Muscle of arm (tissue), 12 donors: ENCODE data around the gene CCSER2. TPM values are rescaled to one million over a fixed set of nuclear protein-coding genes. Genes with fewer than 3 reads are reported as not detected.
"Not testable (repeated sequence)": the region's sequence is repeated elsewhere in the genome, so short reads cannot be mapped to it uniquely, and the experiment has no call there.

Experiments used
- DNase-seq: peaks from one replicate; pipeline ENCODE4 v3.0.0-alpha.2; 2013
- polyA plus RNA-seq, 12 donors: library from polyadenylated mRNA; unstranded; fragments of 120-200 nt; gene quantifications; one replicate each; pipeline ENCODE4 v1.2.1, GENCODE V29; 2013; ENCODE audit not compliant: insufficient read length in 12 of 12

The CCSER2 gene
- polyA plus RNA-seq, 12 donors: 44.1 to 71.6 (median 52.6) TPM; not detected in 1

GRCh38 chr10:84341538-84341856, 13.1 kb downstream of the CCSER2 start:
- no peak for DNase-seq

- DNase-seq: no peak
These were observed 13.6 kb downstream of the CCSER2 start for GRCh38 chr10:84341983-84342382.

- no peak for DNase-seq
These were observed 14.2 kb downstream of the CCSER2 start for GRCh38 chr10:84342584-84342983.

GRCh38 chr10:84343831-84344230, 15.4 kb downstream of the CCSER2 start:
- DNase-seq: no peak

GRCh38 chr10:84344526-84344925, 16.1 kb downstream of the CCSER2 start:
- no peak for DNase-seq

DNA sequence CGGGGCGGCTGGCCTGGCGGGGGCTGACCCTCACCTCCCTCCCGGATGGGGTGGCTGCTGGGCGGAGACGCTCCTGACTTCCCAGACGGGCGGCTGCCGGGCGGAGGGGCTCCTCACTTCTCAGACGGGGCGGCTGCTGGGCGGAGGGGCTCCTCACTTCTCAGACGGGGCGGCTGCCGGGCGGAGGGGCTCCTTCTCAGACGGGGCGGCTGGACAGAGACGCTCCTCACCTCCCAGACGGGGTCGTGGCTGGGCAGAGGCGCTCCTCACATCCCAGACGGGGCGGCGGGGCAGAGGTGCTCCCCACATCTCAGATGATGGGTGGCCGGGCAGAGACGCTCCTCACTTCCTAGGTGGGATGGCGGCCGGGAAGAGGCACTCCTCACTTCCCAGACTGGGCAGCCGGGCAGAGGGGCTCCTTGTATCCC, 19.2 kb downstream of the CCSER2 start:
- not testable (repeated sequence) for DNase-seq

DNA sequence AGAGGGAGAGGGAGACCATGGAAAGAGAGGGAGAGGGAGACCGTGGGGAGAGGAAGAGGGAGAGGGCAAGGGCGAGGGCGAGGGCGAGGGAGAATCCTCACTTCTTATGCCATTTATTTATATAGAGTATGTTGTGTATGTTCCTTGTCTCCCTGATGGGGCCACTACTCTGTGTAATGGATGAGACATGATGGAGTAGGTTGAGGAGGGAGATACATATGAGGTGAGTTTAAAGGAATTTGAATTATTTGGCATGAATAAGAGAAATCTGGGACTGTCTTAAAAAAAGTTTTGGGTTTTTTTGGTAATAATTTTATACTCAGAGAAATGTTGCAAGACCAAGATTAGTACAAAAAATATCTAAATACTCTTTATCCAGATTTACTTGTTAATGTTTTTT, 20.1 kb downstream of the CCSER2 start:
- DNase-seq: no peak

DNA sequence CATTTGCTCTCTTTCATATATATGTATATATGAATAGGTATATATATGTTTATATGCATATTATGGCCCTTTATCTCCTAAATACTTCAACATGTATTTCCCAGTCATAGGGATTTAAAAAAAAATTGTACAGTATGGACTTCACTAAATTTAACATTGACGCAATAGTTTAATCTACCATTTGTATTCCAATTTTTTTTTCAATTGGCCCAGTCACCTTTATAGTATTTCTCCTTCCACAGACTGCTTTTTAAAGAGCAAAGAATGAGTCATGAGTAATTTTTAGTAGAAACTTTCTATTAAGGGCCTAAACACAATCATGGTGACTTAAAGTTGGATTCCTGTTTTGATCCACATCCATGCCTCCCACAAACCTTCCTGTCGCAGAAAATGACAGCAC, 20.5 kb downstream of the CCSER2 start:
- no peak for DNase-seq

DNA sequence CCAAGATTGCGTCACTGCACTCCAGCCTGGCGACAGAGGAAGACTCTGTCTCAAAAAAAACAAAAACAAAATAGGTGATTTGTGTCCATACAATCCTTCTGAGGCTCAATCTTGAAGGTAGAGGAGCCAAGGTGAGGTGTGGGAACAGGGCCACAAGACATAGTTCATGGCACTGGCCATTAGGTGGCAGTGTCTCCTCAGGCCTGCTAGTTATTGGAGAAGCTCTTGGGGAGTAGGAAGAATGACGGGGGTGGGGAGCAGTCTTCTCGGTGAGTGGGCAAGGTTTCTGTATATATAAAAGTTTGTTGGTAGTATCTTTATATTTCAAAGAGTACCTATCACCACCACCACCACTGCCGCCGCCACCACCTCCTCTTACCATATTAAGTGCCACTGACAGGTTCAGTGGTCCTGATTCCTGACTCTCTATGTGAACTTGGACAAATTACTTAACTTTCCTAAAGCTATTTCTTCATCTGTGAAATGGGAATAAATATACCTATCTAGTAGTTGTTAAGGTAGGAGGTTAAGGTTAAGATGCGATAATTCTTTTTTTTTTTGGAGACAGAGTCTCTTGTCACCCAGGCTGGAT, 24.0 kb downstream of the CCSER2 start:
- DNase-seq: no peak

DNA sequence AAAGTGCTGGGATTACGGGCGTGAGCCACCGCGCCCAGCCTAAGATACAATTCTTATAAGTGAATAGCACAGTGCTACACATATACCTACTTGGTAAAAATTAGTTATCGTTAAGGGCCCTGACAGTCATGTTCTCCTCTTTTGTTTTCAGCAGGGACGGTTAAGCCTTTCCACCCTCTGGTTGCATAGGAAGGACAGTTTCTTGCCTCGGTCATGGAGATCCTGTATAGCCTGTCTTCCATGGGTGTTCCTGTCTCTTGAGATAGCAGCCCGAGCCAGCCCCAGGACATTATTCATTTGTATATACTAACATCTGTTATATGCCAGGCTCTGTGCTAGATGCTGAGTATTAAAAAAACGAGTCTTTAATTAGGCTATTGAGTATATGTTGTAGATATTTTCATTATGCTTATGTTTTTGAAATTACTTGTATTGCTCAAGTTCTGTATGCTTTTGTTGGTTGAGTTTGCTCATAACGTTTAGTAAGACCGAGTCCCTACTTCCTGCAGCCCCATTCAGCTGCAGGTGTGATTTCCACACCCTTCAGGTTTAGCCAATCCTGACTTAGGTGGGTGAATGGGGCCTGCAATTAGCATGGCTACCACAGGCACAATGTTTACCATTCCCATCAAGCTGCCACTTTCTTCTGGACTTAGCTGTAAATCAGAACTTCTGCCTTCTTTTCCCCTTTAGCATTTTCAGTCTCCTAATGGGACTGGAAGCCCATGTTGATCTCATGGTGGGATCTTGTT, 24.8 kb downstream of the CCSER2 start:
- no peak for DNase-seq

GRCh38 chr10:84354623-84355022, 26.2 kb downstream of the CCSER2 start:
- DNase-seq: no peak

- DNase-seq: no peak
These were observed 26.7 kb downstream of the CCSER2 start for GRCh38 chr10:84355106-84355505.

GRCh38 chr10:84356928-84357327, 28.5 kb downstream of the CCSER2 start:
- DNase-seq: no peak

DNA sequence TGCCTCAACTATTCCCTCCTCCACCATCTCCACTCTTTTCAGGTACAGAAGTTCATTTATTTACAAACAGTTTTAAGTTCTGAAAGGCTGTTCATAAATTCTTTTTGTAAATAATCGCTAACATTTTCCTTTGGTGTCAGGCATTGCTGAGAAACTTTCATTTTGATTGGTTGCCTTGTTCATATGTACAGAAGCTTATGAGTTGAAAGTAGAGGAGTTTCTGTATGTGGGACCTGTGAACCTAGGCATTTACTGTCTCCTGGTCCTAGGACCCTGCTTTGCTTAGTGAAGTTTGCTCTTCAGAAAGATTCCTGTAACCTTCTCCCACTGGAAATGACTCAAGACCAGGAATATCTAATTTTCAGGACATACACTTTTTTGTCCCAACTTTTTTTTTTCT, 30.4 kb downstream of the CCSER2 start:
- DNase-seq: no peak

- DNase-seq: no peak
These were observed 32.4 kb downstream of the CCSER2 start for GRCh38 chr10:84360637-84361365.

DNA sequence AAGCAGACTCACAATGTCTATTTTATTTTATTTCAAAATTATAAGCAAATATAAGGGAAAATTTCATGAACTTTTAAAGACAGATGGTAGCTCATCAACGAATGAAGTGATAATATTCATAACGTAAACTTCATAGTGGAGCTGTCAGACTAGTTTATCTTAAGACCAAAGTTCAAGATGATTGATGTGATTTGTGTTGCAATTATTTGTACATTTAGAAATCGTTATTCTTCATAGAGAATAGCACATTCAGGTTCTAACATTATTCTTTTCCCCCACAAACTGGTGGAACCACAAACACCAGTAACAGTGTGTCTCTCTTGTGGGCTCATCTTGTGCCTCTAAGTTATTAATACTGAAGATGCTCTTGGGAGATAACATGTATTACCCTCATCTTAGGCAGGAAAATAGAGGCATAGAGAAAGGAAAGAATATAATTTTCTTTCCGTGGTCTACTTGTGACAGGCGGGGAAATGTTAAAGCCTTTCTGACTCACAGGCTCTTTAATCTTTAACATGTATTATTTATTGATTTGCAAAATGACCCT, 37.0 kb downstream of the CCSER2 start:
- no peak for DNase-seq

- no peak for DNase-seq
These were observed 37.7 kb downstream of the CCSER2 start for GRCh38 chr10:84366041-84366440.

DNA sequence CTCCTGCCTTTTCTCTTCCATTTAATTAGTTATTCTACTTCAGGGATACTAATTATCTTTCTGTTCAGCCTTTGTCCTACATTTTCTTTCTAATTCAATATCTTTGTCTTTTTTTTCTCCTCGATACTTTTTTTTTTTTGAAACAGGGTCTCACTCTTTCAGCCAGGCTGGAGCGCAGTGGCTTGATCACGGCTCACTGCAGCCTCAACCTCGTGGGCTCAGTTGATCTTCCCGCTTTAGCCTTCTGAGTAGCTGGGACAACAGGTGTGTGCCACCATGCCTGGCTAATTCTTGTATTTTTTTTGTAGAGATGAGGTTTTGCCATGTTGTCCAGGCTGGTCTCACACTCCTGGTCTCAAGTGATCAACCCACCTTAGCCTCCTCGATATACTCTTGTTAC, 38.9 kb downstream of the CCSER2 start:
- no peak for DNase-seq

DNA sequence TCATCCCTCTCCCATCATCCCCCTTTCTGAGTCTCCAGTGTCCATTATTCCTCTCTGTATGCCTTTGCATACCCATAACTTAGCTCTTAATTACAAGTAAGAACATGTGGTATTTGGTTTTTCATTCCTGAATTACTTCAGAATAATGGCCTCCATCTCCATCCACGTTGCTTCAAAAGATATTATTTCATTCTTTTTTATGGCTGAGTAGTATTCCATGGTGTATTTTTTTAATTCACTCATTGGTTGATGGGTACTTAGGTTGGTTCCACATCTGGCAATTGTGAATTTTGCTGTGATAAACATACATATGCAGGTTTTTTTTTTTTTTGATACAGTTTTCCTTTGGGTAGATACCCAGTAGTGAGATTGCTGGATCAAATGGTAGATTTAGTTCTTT, 40.4 kb downstream of the CCSER2 start:
- DNase-seq: no peak

DNA sequence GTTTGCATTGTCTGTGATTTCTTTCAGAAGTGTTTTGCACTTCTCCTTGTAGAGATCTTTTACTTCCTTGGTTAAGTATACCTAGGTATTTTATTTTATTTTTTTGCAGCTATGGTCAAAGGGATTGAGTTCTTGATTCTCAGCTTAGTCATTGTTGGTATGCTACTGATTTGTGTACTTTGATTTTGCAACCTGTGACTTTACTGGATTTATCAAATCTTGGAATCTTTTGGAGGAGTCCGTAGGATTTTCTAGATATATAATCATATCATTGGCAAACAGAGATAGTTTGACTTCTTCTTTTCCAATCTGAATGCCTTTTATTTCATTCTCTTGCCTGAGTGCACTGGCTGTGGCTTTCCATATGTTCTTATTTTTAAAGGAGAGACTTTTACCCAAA, 41.9 kb downstream of the CCSER2 start:
- no peak for DNase-seq

GRCh38 chr10:84371944-84372343, 43.6 kb downstream of the CCSER2 start:
- no peak for DNase-seq

GRCh38 chr10:84373000-84373399, 44.6 kb downstream of the CCSER2 start:
- DNase-seq: no peak

DNA sequence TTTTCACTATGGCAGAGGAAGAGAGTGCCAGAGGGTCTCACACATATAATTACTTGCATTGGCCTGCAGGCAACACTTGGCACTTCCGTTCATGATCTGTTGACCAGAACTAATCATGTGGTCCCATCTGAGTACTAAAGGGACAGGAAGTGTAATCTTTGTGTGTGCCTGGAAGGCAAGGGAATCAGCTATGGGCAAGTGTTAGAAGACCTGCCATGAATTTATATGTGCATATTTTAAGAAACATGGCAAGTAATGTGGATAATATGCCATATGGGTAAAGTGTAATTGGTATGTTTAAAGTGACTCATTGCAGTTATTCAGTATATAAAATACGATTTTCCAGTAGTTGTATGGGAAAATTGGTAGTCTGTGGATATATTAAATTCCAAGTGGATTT, 46.1 kb downstream of the CCSER2 start:
- no peak for DNase-seq
